Transverse colon (tissue), 4 donors: Measurements from ENCODE around the gene KCNK18. TPM values are rescaled to one million over a fixed set of nuclear protein-coding genes. Genes with fewer than 3 reads are reported as not detected.
A peak's percentile ranks its signal among the peaks of the same experiment; 100 is the strongest.

Experiments used
- DNase-seq: peaks from one replicate; pipeline ENCODE4 v3.0.0-alpha.2; 2019
- H3K27ac ChIP-seq, 4 donors: fragments of 200-600 bp; sonication (generic); 2 replicates each; pipeline ENCODE4 v1.5.1; 2016 to 2018; ENCODE audit warnings: inconsistent platforms in 4 of 4
- H3K27me3 ChIP-seq: fragments of 200-600 bp; sonication (generic); 2 replicates; pipeline ENCODE4 v1.5.1; 2017; ENCODE audit warnings: inconsistent platforms
- H3K36me3 ChIP-seq, 4 donors: fragments of 200-600 bp; sonication (generic); 2 replicates each; pipeline ENCODE4 v1.5.1; 2017 to 2019; ENCODE audit warnings: inconsistent platforms in 4 of 4
- H3K4me1 ChIP-seq, 4 donors: fragments of 200-600 bp; sonication (generic); 2 replicates each; pipeline ENCODE4 v1.5.1; 2017 to 2020; ENCODE audit warnings: inconsistent platforms in 4 of 4
- H3K4me3 ChIP-seq, 4 donors: fragments of 200-600 bp; sonication (generic); 1 replicate in 1 of 4; 2 replicates in 3 of 4; pipeline versions ENCODE4 v1.5.1 to v1.6.1; 2017 to 2019; ENCODE audit warnings: inconsistent platforms in 4 of 4
- H3K9me3 ChIP-seq, 2 donors: fragments of 200-600 bp; sonication (generic); 2 replicates each; pipeline ENCODE4 v1.5.1; 2017 to 2019; ENCODE audit warnings: inconsistent platforms in 2 of 2
- CTCF ChIP-seq, 5 experiments: fragments of 200-600 bp in 3 of 5; fragments of 450-650 bp in 2 of 5; sonication (generic) in 3 of 5; IDR thresholded peaks; 1 replicate in 2 of 5; 2 replicates in 3 of 5; pipeline ENCODE4 v1.5.1; 2016 to 2017; ENCODE audit warnings: antibody characterized with exemption in 5 of 5, inconsistent platforms in 3 of 5, mild to moderate bottlenecking in 2 of 5, moderate library complexity in 1 of 5
- EP300 ChIP-seq: sonication (generic); formaldehyde crosslinking; IDR thresholded peaks from one replicate; pipeline ENCODE4 v1.6.1; 2017; ENCODE audit warnings: antibody characterized with exemption, low read depth
- POLR2A ChIP-seq: fragments of 450-650 bp; IDR thresholded peaks from one replicate; pipeline ENCODE4 v1.6.1; 2016; ENCODE audit warnings: antibody characterized with exemption, mild to moderate bottlenecking, moderate library complexity
- POLR2AphosphoS5 ChIP-seq, 3 donors: sonication (generic); formaldehyde crosslinking; IDR thresholded peaks; one replicate each; pipeline ENCODE4 v1.6.1; 2016; ENCODE audit warnings: antibody characterized with exemption in 3 of 3
- WGBS, 2 donors: methylation state at CpG; one replicate each; pipeline ENCODE4 v1.1.5; 2018; ENCODE audit warnings: low coverage in 1 of 2; 5-methylcytosine and 5-hydroxymethylcytosine counted together
- in situ Hi-C, 4 donors: fragments of 200-750 bp; cut with MboI; loops; one replicate each; pipeline versions ENCODE4 v1.15.0 to v1.15.1; 2017; ENCODE audit warnings: low sequenced_read_pairs in 3 of 4, low pct_ligation_motif_present in 1 of 4, low pct_unique_long_range_greater_than_20kb in 1 of 4
- intact Hi-C: fragments of 100-400 bp; cut with DNase I; formaldehyde crosslinking; loops from one replicate; pipeline ENCODE4 v1.15.1; 2023; ENCODE audit warnings: low total_unique reads
- total RNA-seq, 4 donors: library from RNA; depleted of rRNA; stranded (reverse); fragments of >200 nt; gene quantifications; one replicate each; pipeline ENCODE4 v1.1.0, GENCODE V29; 2016

Gene KCNK18
- total RNA-seq, 4 donors from 2014 or later = not detected

GRCh38 chr10:117163061-117163953 lies 34.0 kb upstream of the KCNK18 start:
- 3% methylated on average over 63 of the region's 82 CpGs; no CpG with 5 or more reads in 1 of the 2 donors for WGBS, 2 donors
- Histone ChIP-seq H3K4me3 (peak overlapping the region in 1 of 4 donors; percentile 24), H3K36me3 (no peaks in the 10 kb centered on the region), H3K4me1 (peaks cover 18 to 43% (median 35%) of the 10 kb centered on the region in 4 donors), H3K27me3 (peaks cover 100% of the 10 kb centered on the region), H3K27ac (no peak overlapping the region), H3K9me3 (no peaks in the 10 kb centered on the region)
- TF ChIP-seq POLR2AphosphoS5 (IDR thresholded peaks at IDR 0.05) (no peak), POLR2A (no peak), EP300 (no peak), CTCF (IDR thresholded peaks at IDR 0.05) (no peak)
- intact Hi-C loops (no loop called here), in situ Hi-C loops (loop anchor here in 2 of 4 donors (25.0 kb wide), 2 partner anchors 476 to 501 kb away; no protein-coding TSS in a partner anchor)
- DNase-seq = no peak

- DNase-seq = no peak
- H3K9me3 ChIP-seq = no peaks in the 10 kb centered on the region
- peaks cover 18 to 46% (median 36%) of the 10 kb centered on the region in 4 donors for H3K4me1 ChIP-seq
- in situ Hi-C loops (loop anchor here in 2 of 4 donors (25.0 kb wide), 2 partner anchors 477 to 502 kb away; no protein-coding TSS in a partner anchor), intact Hi-C loops (no loop called here)
- H3K27ac ChIP-seq = no peak overlapping the region
- no peak overlapping the region for H3K4me3 ChIP-seq
- TF ChIP-seq EP300 = no peak
- TF ChIP-seq CTCF (IDR thresholded peaks at IDR 0.05) = no peak
- no peak for TF ChIP-seq POLR2A
- no peak for TF ChIP-seq POLR2AphosphoS5 (IDR thresholded peaks at IDR 0.05)
- H3K27me3 ChIP-seq = peaks cover 100% of the 10 kb centered on the region
- no peaks in the 10 kb centered on the region for H3K36me3 ChIP-seq
- 17% methylated on average over 4 to 16 of the region's 16 CpGs for WGBS, 2 donors
These were observed 33.2 kb upstream of the KCNK18 start for GRCh38 chr10:117163954-117164548.

GRCh38 chr10:117164592-117165537 lies 32.4 kb upstream of the KCNK18 start:
- intact Hi-C loops (no loop called here), in situ Hi-C loops (loop anchor here in 2 of 4 donors (25.0 kb wide), 2 partner anchors 478 to 503 kb away; no protein-coding TSS in a partner anchor)
- Histone ChIP-seq H3K4me1 (peaks cover 18 to 46% (median 36%) of the 10 kb centered on the region in 4 donors), H3K36me3 (no peaks in the 10 kb centered on the region), H3K27ac (no peak overlapping the region), H3K4me3 (peak overlapping the region in 2 of 4 donors; percentile 3 to 36), H3K9me3 (no peaks in the 10 kb centered on the region), H3K27me3 (peaks cover 100% of the 10 kb centered on the region)
- no peak for TF ChIP-seq CTCF (IDR thresholded peaks at IDR 0.05)
- TF ChIP-seq POLR2A = no peak
- no peak for TF ChIP-seq EP300
- TF ChIP-seq POLR2AphosphoS5 (IDR thresholded peaks at IDR 0.05) = no peak
- WGBS, 2 donors = 6 to 11% methylated on average over 21 to 32 of the region's 32 CpGs
- no peak for DNase-seq
